CD4-positive, alpha-beta memory T cell (primary cell): Measurements from ENCODE around the gene S100A1. TPM values are rescaled to one million over a fixed set of nuclear protein-coding genes. Genes with fewer than 3 reads are reported as not detected.
A peak's percentile ranks its signal among the peaks of the same experiment; 100 is the strongest.

Source experiments
- CTCF ChIA-PET: fragments of 350-600 bp; sonication (Branson Sonifier 250); formaldehyde crosslinking; loops from one replicate; lab custom pipeline; 2021; ENCODE audit warnings: inconsistent platforms; ENCODE audit not compliant: partially characterized antibody; lab: Charles Lee
- POLR2A ChIA-PET: fragments of 350-600 bp; sonication (Branson Sonifier 250); formaldehyde crosslinking; loops from one replicate; lab custom pipeline; 2021; ENCODE audit not compliant: partially characterized antibody; lab: Charles Lee
- DNase-seq, 5 donors: peaks; one replicate each; pipeline versions ENCODE4 v3.0.0 to v3.0.0-alpha.2; 2020 to 2022; ENCODE audit warnings: mixed read lengths in 1 of 5
- H3K27ac ChIP-seq: one replicate; pipeline ENCODE4 v1.7.0; 2013; ENCODE audit warnings: low read depth, low read length
- H3K27me3 ChIP-seq: 2 replicates; pipeline ENCODE4 v1.7.0; 2013; ENCODE audit warnings: mild to moderate bottlenecking, low read length, moderate library complexity; ENCODE audit not compliant: insufficient read depth
- H3K36me3 ChIP-seq: 2 replicates; pipeline ENCODE4 v1.7.0; 2013; ENCODE audit warnings: mild to moderate bottlenecking, low read length, moderate library complexity; ENCODE audit not compliant: insufficient read depth
- H3K4me1 ChIP-seq: 2 replicates; pipeline ENCODE4 v1.7.0; 2013; ENCODE audit warnings: mild to moderate bottlenecking, low read length, moderate library complexity; ENCODE audit not compliant: insufficient read depth
- H3K4me3 ChIP-seq, 2 donors: one replicate each; pipeline ENCODE4 v1.7.0; 2013; ENCODE audit warnings: low read length in 2 of 2, mild to moderate bottlenecking in 1 of 2
- H3K9me3 ChIP-seq, 2 donors: one replicate each; pipeline ENCODE4 v1.7.0; 2013; ENCODE audit warnings: low read length in 2 of 2, control low read depth in 1 of 2; ENCODE audit not compliant: control insufficient read depth in 1 of 2
- H3K27ac Mint-ChIP-seq, 7 donors: one replicate each; pipeline ENCODE4 v1.8.0; 2020 to 2021; ENCODE audit warnings: mixed read lengths in 7 of 7, mild to moderate bottlenecking in 6 of 7, inconsistent platforms in 3 of 7, moderate library complexity in 3 of 7
- H3K27me3 Mint-ChIP-seq, 2 donors: one replicate each; pipeline ENCODE4 v1.8.0; 2020 to 2021; ENCODE audit warnings: mixed read lengths in 2 of 2
- H3K36me3 Mint-ChIP-seq, 2 donors: one replicate each; pipeline ENCODE4 v1.8.0; 2020 to 2021; ENCODE audit warnings: mixed read lengths in 2 of 2, inconsistent platforms in 1 of 2, mild to moderate bottlenecking in 1 of 2
- H3K4me1 Mint-ChIP-seq, 4 donors: one replicate each; pipeline ENCODE4 v1.8.0; 2020 to 2021; ENCODE audit warnings: mixed read lengths in 4 of 4, mild to moderate bottlenecking in 1 of 4
- H3K4me3 Mint-ChIP-seq, 8 donors: one replicate each; pipeline ENCODE4 v1.8.0; 2020 to 2021; ENCODE audit warnings: mixed read lengths in 8 of 8, mild to moderate bottlenecking in 7 of 8, moderate library complexity in 6 of 8, inconsistent platforms in 3 of 8
- H3K9me3 Mint-ChIP-seq, 8 donors: one replicate each; pipeline ENCODE4 v1.8.0; 2020 to 2021; ENCODE audit warnings: mixed read lengths in 8 of 8, mild to moderate bottlenecking in 5 of 8, inconsistent platforms in 3 of 8, moderate library complexity in 1 of 8
- intact Hi-C: fragments of 100-400 bp; cut with micrococcal nuclease; formaldehyde crosslinking; loops from one replicate; pipeline ENCODE4 v1.15.1; 2023
- polyA plus RNA-seq, 2 donors: library from polyadenylated mRNA; unstranded; fragments of 300-500 nt; fragmentation: Illumina TruSeq; gene quantifications; one replicate each; pipeline ENCODE4 v1.2.3, GENCODE V29; 2021
- total RNA-seq, 2 experiments: library from RNA; stranded (reverse); gene quantifications; one replicate each; pipeline ENCODE4 v1.2.3, GENCODE V29; 2021

Gene S100A1
- total and polyA plus RNA-seq, 4 experiments from 2014 or later = not detected

- peak within 1 kb of the TSS; percentile 89 for H3K27ac ChIP-seq
- peak within 1 kb of the TSS; percentile 94 to 97 (median 96) for H3K4me3 Mint-ChIP-seq
- H3K9me3 Mint-ChIP-seq = no peaks in the 10 kb centered on the region
- H3K4me3 ChIP-seq = peak within 1 kb of the TSS; percentile 66 to 67
- H3K27me3 Mint-ChIP-seq = no peaks in the 10 kb centered on the region
- peaks cover 9 to 25% (median 14%) of the 10 kb centered on the region in 4 donors for H3K4me1 Mint-ChIP-seq
- no peaks in the 10 kb centered on the region for H3K27me3 ChIP-seq
- intact Hi-C loops = loop anchor here (1.0 to 2.0 kb wide), 3 partner anchors 13 to 24 kb away; partner anchors contain the start of genes CHTOP and NPR1
- H3K36me3 Mint-ChIP-seq = peaks cover 23 to 35% of the 10 kb centered on the region in 2 donors
- H3K9me3 ChIP-seq = no peaks in the 10 kb centered on the region
- peak within 1 kb of the TSS; percentile 89 to 97 (median 95) for H3K27ac Mint-ChIP-seq
- peaks cover 19% of the 10 kb centered on the region for H3K4me1 ChIP-seq
- peaks cover 28% of the 10 kb centered on the region for H3K36me3 ChIP-seq
- ChIA-PET CTCF (interaction anchor here (1.2 kb wide), 1 partner anchor 148 kb away, joined by 3 read pairs; no protein-coding TSS in a partner anchor), POLR2A (interaction anchor here (1.0 to 3.0 kb wide), 13 partner anchors 9 to 332 kb away, joined by 3 to 33 read pairs (median 7); partner anchors contain the start of genes CHTOP, ILF2, RPS27 and S100A4)
- DNase-seq = peak; percentile 88 to 91 (median 89)
Measured at GRCh38 chr1:153658400-153659174, 30.4 kb downstream of the S100A1 start, which contains the start of gene SNAPIN. Gene SNAPIN (plus strand): TSS chr1:153658703. CDS start chr1:153658744, 41 bp downstream.

DNA sequence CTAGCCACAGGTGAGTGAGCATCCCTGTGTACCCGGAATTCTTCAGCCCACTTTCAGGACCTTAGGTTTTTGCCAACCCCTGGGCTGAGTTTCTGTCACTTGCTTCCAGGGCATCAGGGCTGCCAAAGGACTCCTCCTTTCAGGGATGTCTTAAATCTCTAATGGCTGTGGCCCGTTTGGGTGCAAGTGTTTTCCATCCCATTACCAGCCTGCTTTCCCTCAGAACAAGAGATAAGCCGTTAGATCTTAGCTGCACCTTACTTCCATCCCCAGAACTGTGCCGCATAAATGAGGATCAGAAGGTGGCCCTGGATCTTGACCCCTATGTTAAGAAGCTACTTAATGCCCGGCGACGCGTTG lies 30.9 kb downstream of the S100A1 start:
- POLR2A ChIA-PET = interaction anchor here (1.0 to 3.0 kb wide), 13 partner anchors 8 to 331 kb away, joined by 3 to 33 read pairs (median 7); partner anchors contain the start of genes CHTOP, ILF2, RPS27 and S100A4
- Mint-ChIP-seq H3K27ac (peak overlapping the region; percentile 89 to 97 (median 95)), H3K4me3 (peak overlapping the region; percentile 94 to 97 (median 96)), H3K9me3 (no peaks in the 10 kb centered on the region), H3K36me3 (peaks cover 26 to 40% of the 10 kb centered on the region in 2 donors), H3K27me3 (no peaks in the 10 kb centered on the region), H3K4me1 (peaks cover 9 to 21% (median 14%) of the 10 kb centered on the region in 4 donors)
- no peaks in the 10 kb centered on the region for H3K27me3 ChIP-seq
- no peak for DNase-seq
- no peaks in the 10 kb centered on the region for H3K9me3 ChIP-seq
- H3K36me3 ChIP-seq = peaks cover 33% of the 10 kb centered on the region
- H3K27ac ChIP-seq = peak overlapping the region; percentile 89
- H3K4me1 ChIP-seq = peaks cover 19% of the 10 kb centered on the region
- intact Hi-C loops = loop anchor here (2.0 kb wide), 1 partner anchor 20 kb away; the partner anchor contains the start of gene NPR1
- CTCF ChIA-PET = interaction anchor here (0.7 to 1.2 kb wide), 2 partner anchors 25 to 148 kb away, joined by 3 read pairs; partner anchors contain the start of gene CHTOP
- peak overlapping the region; percentile 66 to 67 for H3K4me3 ChIP-seq

DNA sequence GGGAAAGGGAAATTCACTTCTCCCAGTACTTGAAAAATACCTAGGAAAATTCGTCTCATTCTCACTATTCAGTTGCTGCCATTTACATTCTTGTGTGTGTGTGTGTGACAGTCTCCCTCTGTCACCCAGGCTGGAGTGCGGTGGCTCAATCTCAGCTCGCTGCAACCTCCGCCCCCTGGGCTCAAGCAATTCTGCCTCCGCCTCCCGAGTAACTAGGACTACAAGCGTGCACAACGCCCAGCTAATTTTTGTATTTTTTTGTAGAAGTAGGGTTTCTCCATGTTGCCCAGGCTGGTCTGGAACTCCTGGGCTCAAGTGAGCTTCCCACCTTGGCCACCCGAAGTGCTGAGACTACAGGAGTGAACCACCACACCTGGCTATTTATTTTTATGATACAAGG lies 31.4 kb downstream of the S100A1 start:
- ChIA-PET CTCF (interaction anchor here (0.7 kb wide), 2 partner anchors 25 to 308 kb away, joined by 3 to 4 read pairs; partner anchors contain the start of gene CHTOP), POLR2A (interaction anchor here (0.6 to 3.0 kb wide), 12 partner anchors 9 to 599 kb away, joined by 3 to 33 read pairs (median 6); partner anchors contain the start of genes CHTOP, ILF2 and S100A6)
- no peaks in the 10 kb centered on the region for H3K9me3 Mint-ChIP-seq
- H3K4me1 Mint-ChIP-seq = peaks cover 9 to 21% (median 14%) of the 10 kb centered on the region in 4 donors
- Histone ChIP-seq H3K36me3 (peaks cover 38% of the 10 kb centered on the region), H3K4me3 (peak overlapping the region in 1 of 2 donors; percentile 67), H3K4me1 (peaks cover 19% of the 10 kb centered on the region), H3K27ac (peak overlapping the region; percentile 89), H3K9me3 (no peaks in the 10 kb centered on the region), H3K27me3 (no peaks in the 10 kb centered on the region)
- no peak for DNase-seq
- no peaks in the 10 kb centered on the region for H3K27me3 Mint-ChIP-seq
- H3K4me3 Mint-ChIP-seq = peak overlapping the region; percentile 94 to 97 (median 96)
- H3K36me3 Mint-ChIP-seq = peaks cover 31 to 44% of the 10 kb centered on the region in 2 donors
- H3K27ac Mint-ChIP-seq = peak overlapping the region in 6 of 7 donors; percentile 89 to 97 (median 96)
- intact Hi-C loops = loop anchor here (2.0 kb wide), 1 partner anchor 19 kb away; the partner anchor contains the start of gene NPR1

DNA sequence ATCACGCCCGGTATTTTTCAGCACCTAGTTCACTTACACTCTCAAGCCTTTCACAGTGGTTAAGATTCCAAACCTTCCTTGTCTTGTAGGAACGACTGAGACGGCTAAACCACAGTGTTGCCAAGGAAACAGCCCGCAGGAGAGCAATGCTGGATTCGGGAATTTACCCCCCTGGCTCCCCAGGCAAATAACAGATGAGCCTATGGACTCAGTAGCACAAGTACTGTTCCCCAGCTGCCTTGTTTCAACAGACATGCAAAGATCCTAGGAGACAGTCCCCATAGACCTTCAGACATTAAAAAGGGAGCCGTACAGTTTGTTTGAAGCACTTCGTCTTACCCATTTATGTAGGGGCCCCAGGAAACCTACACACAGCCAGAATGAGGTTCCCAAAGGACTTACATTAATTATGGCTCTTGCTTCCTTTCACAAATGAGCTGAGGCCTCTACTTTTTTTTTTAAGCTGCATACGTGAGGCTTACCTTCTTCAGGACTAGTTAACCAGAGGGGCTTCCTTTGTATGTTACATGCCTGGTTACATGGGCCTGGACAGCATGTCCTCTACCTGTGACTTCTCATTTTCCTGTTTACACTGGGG lies 33.0 kb downstream of the S100A1 start:
- peaks cover 54% of the 10 kb centered on the region for H3K36me3 ChIP-seq
- Mint-ChIP-seq H3K4me3 (peak overlapping the region in 3 of 8 donors; percentile 6 to 55 (median 14)), H3K36me3 (peaks cover 47 to 56% of the 10 kb centered on the region in 2 donors)

DNA sequence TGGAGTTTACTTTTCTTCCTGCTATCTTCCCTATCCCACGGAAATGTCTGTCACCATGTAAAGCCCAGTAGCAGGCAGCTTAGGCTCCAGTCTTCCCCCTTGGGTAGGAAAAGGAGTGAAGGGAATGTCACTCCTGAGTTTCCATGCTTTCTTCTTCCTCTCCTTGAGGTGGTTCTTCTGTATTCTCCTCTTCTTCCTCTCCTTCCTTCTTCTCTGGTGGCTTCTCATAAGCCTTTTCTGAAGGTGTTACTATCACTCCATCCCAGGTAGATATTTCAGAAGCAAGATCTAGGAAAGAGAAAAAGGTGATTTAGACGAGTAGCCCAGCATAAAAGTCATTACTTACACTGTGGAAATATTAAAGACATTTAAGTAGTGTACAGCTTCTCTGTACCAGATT lies 34.0 kb downstream of the S100A1 start:
- intact Hi-C loops = no loop called here
- H3K9me3 Mint-ChIP-seq = no peaks in the 10 kb centered on the region
- Histone ChIP-seq H3K36me3 (peaks cover 65% of the 10 kb centered on the region), H3K4me1 (peaks cover 19% of the 10 kb centered on the region), H3K27ac (no peak overlapping the region), H3K27me3 (no peaks in the 10 kb centered on the region), H3K4me3 (no peak overlapping the region), H3K9me3 (no peaks in the 10 kb centered on the region)
- CTCF ChIA-PET = no interaction called here
- peaks cover 53 to 61% of the 10 kb centered on the region in 2 donors for H3K36me3 Mint-ChIP-seq
- peak overlapping the region in 3 of 7 donors; percentile 11 to 87 (median 22) for H3K27ac Mint-ChIP-seq
- POLR2A ChIA-PET = interaction anchor here (1.7 kb wide), 1 partner anchor 65 kb away, joined by 4 read pairs; the partner anchor contains the start of gene INTS3
- peaks cover 7 to 18% (median 13%) of the 10 kb centered on the region in 4 donors for H3K4me1 Mint-ChIP-seq
- DNase-seq = no peak
- H3K4me3 Mint-ChIP-seq = no peak overlapping the region
- H3K27me3 Mint-ChIP-seq = no peaks in the 10 kb centered on the region

More for the DNA sequence above, 33.0 kb downstream of the S100A1 start:
- Histone ChIP-seq H3K27me3 (no peaks in the 10 kb centered on the region), H3K27ac (no peak overlapping the region), H3K9me3 (no peaks in the 10 kb centered on the region), H3K4me3 (no peak overlapping the region), H3K4me1 (peaks cover 19% of the 10 kb centered on the region)
- Mint-ChIP-seq H3K27me3 (no peaks in the 10 kb centered on the region), H3K9me3 (no peaks in the 10 kb centered on the region), H3K4me1 (peaks cover 8 to 19% (median 14%) of the 10 kb centered on the region in 4 donors), H3K27ac (peak overlapping the region in 5 of 7 donors; percentile 31 to 65 (median 62))
- ChIA-PET POLR2A (interaction anchor here (1.7 kb wide), 1 partner anchor 66 kb away, joined by 4 read pairs; the partner anchor contains the start of gene INTS3), CTCF (no interaction called here)
- DNase-seq = no peak
- intact Hi-C loops = no loop called here

DNA sequence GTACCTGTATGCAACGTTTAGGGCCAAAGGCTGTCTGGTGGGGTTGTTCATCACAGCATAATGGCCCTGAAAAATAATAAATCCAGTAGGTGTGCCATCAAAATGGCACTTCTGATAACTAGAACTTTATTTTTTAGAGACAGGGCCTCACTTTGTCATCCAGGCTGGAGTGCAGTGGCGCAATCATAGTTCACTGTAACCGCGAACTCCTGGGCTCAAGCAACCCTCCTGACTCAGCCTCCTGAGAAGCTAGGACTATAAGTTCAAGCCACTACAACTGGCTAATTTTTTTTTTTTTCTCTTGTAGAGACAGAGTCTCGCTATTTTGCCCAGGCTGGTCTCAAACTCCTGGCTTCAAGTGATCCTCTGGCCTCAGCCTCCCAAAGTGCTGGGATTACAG lies 35.0 kb downstream of the S100A1 start:
- Mint-ChIP-seq H3K4me3 (no peak overlapping the region), H3K27ac (no peak overlapping the region), H3K36me3 (peaks cover 62 to 70% of the 10 kb centered on the region in 2 donors), H3K27me3 (no peaks in the 10 kb centered on the region), H3K4me1 (peaks cover 9 to 26% (median 16%) of the 10 kb centered on the region in 4 donors), H3K9me3 (no peaks in the 10 kb centered on the region)
- Histone ChIP-seq H3K27me3 (no peaks in the 10 kb centered on the region), H3K36me3 (peaks cover 74% of the 10 kb centered on the region), H3K27ac (no peak overlapping the region), H3K9me3 (no peaks in the 10 kb centered on the region), H3K4me1 (peaks cover 16% of the 10 kb centered on the region), H3K4me3 (no peak overlapping the region)
- CTCF ChIA-PET = no interaction called here
- intact Hi-C loops = no loop called here
- DNase-seq = no peak
- POLR2A ChIA-PET = no interaction called here
